ENCODE results near the gene MUL1. TPM values are rescaled to one million over a fixed set of nuclear protein-coding genes. Genes with fewer than 3 reads are reported as not detected.

MUL1 gene
- total RNA-seq, 1 donor from 2014 or later: 32.4 TPM

GRCh38 chr1:20469406-20470076 is 38.4 kb downstream of the MUL1 start:
- peaks cover 5% of the 10 kb centered on the region for H3K9me3 Mint-ChIP-seq (ENCODE audit: unreplicated experiment)
- TF ChIP-seq CTCF (IDR thresholded peaks at IDR 0.05; ENCODE audit: partially characterized antibody, unreplicated experiment): no peak
- no peak for DNase-seq
- H3K27me3 Mint-ChIP-seq (ENCODE audit: unreplicated experiment): peaks cover 5% of the 10 kb centered on the region
- H3K4me3 Mint-ChIP-seq (ENCODE audit: unreplicated experiment): no peak overlapping the region
- H3K27ac Mint-ChIP-seq (ENCODE audit: unreplicated experiment): no peak overlapping the region
- H3K4me1 Mint-ChIP-seq (ENCODE audit: low read depth, unreplicated experiment): peaks cover 9% of the 10 kb centered on the region
- H3K36me3 Mint-ChIP-seq (ENCODE audit: unreplicated experiment): no peaks in the 10 kb centered on the region

GRCh38 chr1:20466273-20466672 is 41.7 kb downstream of the MUL1 start:
- Mint-ChIP-seq H3K4me1 (ENCODE audit: low read depth, unreplicated experiment) (peaks cover 6% of the 10 kb centered on the region), H3K9me3 (ENCODE audit: unreplicated experiment) (no peaks in the 10 kb centered on the region), H3K36me3 (ENCODE audit: unreplicated experiment) (no peaks in the 10 kb centered on the region), H3K27me3 (ENCODE audit: unreplicated experiment) (peaks cover 6% of the 10 kb centered on the region), H3K4me3 (ENCODE audit: unreplicated experiment) (no peak overlapping the region), H3K27ac (ENCODE audit: unreplicated experiment) (no peak overlapping the region)
- TF ChIP-seq CTCF (IDR thresholded peaks at IDR 0.05; ENCODE audit: partially characterized antibody, unreplicated experiment): no peak
- DNase-seq: no peak

- no peak overlapping the region for H3K4me3 Mint-ChIP-seq (ENCODE audit: unreplicated experiment)
- TF ChIP-seq CTCF (IDR thresholded peaks at IDR 0.05; ENCODE audit: partially characterized antibody, unreplicated experiment): no peak
Observed at GRCh38 chr1:20465187-20465586, 42.8 kb downstream of the MUL1 start.

GRCh38 chr1:20463502-20463901 is 44.4 kb downstream of the MUL1 start:
- Mint-ChIP-seq H3K27ac (ENCODE audit: unreplicated experiment) (no peak overlapping the region), H3K9me3 (ENCODE audit: unreplicated experiment) (no peaks in the 10 kb centered on the region), H3K4me3 (ENCODE audit: unreplicated experiment) (no peak overlapping the region), H3K4me1 (ENCODE audit: low read depth, unreplicated experiment) (peaks cover 3% of the 10 kb centered on the region), H3K27me3 (ENCODE audit: unreplicated experiment) (peaks cover 6% of the 10 kb centered on the region), H3K36me3 (ENCODE audit: unreplicated experiment) (peaks cover 5% of the 10 kb centered on the region)
- TF ChIP-seq CTCF (IDR thresholded peaks at IDR 0.05; ENCODE audit: partially characterized antibody, unreplicated experiment): no peak
- DNase-seq: no peak

More at GRCh38 chr1:20465187-20465586, 42.8 kb downstream of the MUL1 start:
- Mint-ChIP-seq H3K27ac (ENCODE audit: unreplicated experiment) (no peak overlapping the region), H3K36me3 (ENCODE audit: unreplicated experiment) (peaks cover under 1% of the 10 kb centered on the region), H3K4me1 (ENCODE audit: low read depth, unreplicated experiment) (peaks cover 6% of the 10 kb centered on the region), H3K27me3 (ENCODE audit: unreplicated experiment) (peaks cover 6% of the 10 kb centered on the region), H3K9me3 (ENCODE audit: unreplicated experiment) (no peaks in the 10 kb centered on the region)
- DNase-seq: no peak

GRCh38 chr1:20462397-20462796 is 45.6 kb downstream of the MUL1 start:
- Mint-ChIP-seq H3K27me3 (ENCODE audit: unreplicated experiment) (peaks cover 6% of the 10 kb centered on the region), H3K9me3 (ENCODE audit: unreplicated experiment) (no peaks in the 10 kb centered on the region)
- no peak for DNase-seq

More at GRCh38 chr1:20462397-20462796, 45.6 kb downstream of the MUL1 start:
- peaks cover 3% of the 10 kb centered on the region for H3K4me1 Mint-ChIP-seq (ENCODE audit: low read depth, unreplicated experiment)
- peaks cover 5% of the 10 kb centered on the region for H3K36me3 Mint-ChIP-seq (ENCODE audit: unreplicated experiment)
- H3K4me3 Mint-ChIP-seq (ENCODE audit: unreplicated experiment): no peak overlapping the region
- no peak overlapping the region for H3K27ac Mint-ChIP-seq (ENCODE audit: unreplicated experiment)
- TF ChIP-seq CTCF (IDR thresholded peaks at IDR 0.05; ENCODE audit: partially characterized antibody, unreplicated experiment): no peak

All from glutamatergic neuron (in vitro differentiated cells).